ENCODE results near the gene MORF4L1. TPM values are rescaled to one million over a fixed set of nuclear protein-coding genes. Genes with fewer than 3 reads are reported as not detected.

Gene MORF4L1
- total RNA-seq, 4 donors from 2014 or later: 256 to 333 (median 316) TPM

DNA sequence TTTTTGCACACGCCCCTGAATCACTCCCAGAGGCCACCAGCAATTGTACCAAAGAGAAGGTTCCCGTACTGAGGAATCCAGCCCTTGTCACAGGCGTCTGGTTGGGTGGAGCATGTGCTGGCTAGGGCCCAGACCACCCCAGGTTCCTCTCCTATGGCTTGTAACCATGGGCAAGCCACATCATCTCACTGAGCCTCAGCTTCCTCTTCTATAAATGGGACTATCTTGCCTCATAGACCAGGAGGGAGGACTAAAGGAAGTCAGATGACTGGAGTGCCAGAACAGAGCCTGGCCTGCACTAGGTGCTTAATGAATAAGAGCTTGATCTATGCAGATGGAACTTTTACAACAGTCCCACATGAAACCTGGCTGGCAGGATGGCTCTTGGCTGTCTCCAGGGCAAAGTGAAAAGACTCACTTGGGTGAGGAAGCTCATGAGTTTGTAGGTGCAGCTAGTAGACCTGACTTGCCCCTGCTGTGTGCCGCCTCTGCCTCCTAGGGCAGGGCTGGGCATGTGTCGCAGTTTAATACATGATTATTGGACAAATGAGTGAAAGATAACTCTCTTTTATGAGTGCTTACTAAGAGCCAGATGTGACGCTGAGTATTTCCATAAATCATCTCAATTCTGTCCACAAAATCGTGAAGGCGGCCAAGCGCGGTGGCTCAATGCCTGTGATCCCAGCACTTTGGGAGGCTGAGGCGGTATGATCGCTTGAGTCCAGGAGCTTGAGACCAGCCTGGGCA is 42.8 kb downstream of the MORF4L1 start:
- 71 to 75% methylated on average over 12 of the region's 12 CpGs for WGBS, 2 donors
- peak overlapping the region; percentile 28 to 80 (median 61) for H3K27ac ChIP-seq
- no peaks in the 10 kb centered on the region for H3K9me3 ChIP-seq
- peaks cover 0 to 67% (median 0%) of the 10 kb centered on the region in 3 donors for H3K36me3 ChIP-seq
- DNase-seq (ENCODE audit: low spot score in 2 of 2): peak in 1 of 2 donors; percentile 47
- H3K4me3 ChIP-seq: no peak overlapping the region
- peak; percentile 52 to 78 for TF ChIP-seq EP300 (IDR thresholded peaks at IDR 0.05)
- TF ChIP-seq, protein P1, sequence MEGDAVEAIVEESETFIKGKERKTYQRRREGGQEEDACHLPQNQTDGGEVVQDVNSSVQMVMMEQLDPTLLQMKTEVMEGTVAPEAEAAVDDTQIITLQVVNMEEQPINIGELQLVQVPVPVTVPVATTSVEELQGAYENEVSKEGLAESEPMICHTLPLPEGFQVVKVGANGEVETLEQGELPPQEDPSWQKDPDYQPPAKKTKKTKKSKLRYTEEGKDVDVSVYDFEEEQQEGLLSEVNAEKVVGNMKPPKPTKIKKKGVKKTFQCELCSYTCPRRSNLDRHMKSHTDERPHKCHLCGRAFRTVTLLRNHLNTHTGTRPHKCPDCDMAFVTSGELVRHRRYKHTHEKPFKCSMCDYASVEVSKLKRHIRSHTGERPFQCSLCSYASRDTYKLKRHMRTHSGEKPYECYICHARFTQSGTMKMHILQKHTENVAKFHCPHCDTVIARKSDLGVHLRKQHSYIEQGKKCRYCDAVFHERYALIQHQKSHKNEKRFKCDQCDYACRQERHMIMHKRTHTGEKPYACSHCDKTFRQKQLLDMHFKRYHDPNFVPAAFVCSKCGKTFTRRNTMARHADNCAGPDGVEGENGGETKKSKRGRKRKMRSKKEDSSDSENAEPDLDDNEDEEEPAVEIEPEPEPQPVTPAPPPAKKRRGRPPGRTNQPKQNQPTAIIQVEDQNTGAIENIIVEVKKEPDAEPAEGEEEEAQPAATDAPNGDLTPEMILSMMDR (IDR thresholded peaks at IDR 0.05): no peak
- H3K4me1 ChIP-seq: peaks cover 0 to 61% (median 19%) of the 10 kb centered on the region in 4 donors
- H3K27me3 ChIP-seq: no peaks in the 10 kb centered on the region

DNA sequence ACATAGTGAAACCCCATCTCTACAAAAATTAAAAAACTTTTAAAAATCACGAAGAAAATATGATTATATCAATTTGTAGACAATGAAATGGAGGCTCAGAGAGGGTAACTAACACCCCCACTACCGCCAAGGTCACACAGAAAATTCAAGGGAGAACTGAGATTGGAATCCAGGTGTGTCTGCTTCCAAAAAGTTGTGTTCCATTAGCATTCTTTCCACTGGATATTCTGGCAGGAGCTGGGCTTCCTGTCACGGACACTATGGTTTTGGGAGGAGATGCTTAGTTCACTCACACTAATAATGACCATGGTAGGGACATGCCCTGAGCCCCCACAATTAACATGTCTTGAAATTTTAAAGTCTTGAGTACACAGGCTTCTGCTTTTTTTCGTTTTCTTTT is 43.4 kb downstream of the MORF4L1 start:
- H3K9me3 ChIP-seq: no peaks in the 10 kb centered on the region
- no peak overlapping the region for H3K4me3 ChIP-seq
- no peaks in the 10 kb centered on the region for H3K27me3 ChIP-seq
- TF ChIP-seq EP300 (IDR thresholded peaks at IDR 0.05): no peak
- TF ChIP-seq POLR2A (IDR thresholded peaks at IDR 0.05): no peak
- TF ChIP-seq, protein P1 (IDR thresholded peaks at IDR 0.05): no peak
- WGBS, 2 donors: 73 to 78% methylated on average over 4 of the region's 4 CpGs
- peaks cover 0 to 56% (median 19%) of the 10 kb centered on the region in 4 donors for H3K4me1 ChIP-seq
- DNase-seq (ENCODE audit: low spot score in 2 of 2): no peak
- peak overlapping the region; percentile 28 to 80 (median 61) for H3K27ac ChIP-seq
- peaks cover 0 to 69% (median 0%) of the 10 kb centered on the region in 3 donors for H3K36me3 ChIP-seq

DNA sequence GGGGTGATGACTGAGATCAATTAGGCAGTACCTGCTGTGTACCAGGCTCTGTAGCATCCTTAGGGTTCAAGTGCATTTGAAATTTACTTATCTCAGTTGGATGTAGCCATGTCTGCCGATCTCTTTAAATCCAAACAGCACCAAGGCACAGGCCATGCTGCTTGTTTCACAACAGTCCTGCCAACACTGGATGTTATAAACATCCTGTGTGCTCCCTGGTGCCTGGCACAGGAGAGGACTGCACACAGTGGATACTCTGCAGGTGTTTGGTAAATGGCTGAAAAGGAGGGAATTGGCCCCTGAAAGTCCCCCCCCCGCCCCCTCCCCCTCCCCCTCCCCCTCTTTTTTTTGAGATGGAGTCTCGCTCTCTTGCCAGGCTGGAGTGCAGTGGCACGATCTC is 45.2 kb downstream of the MORF4L1 start:
- Histone ChIP-seq H3K4me1 (peaks cover 0 to 52% (median 19%) of the 10 kb centered on the region in 4 donors), H3K9me3 (no peaks in the 10 kb centered on the region), H3K36me3 (peaks cover 6 to 69% (median 12%) of the 10 kb centered on the region in 3 donors), H3K27ac (peak overlapping the region in 2 of 4 donors; percentile 42 to 80), H3K4me3 (no peak overlapping the region), H3K27me3 (no peaks in the 10 kb centered on the region)
- no peak for DNase-seq (ENCODE audit: low spot score in 2 of 2)
- 78 to 89% methylated on average over 4 of the region's 4 CpGs for WGBS, 2 donors
- TF ChIP-seq POLR2A (IDR thresholded peaks at IDR 0.05) (no peak), EP300 (IDR thresholded peaks at IDR 0.05) (no peak)
- TF ChIP-seq, protein P1 (IDR thresholded peaks at IDR 0.05): no peak

DNA sequence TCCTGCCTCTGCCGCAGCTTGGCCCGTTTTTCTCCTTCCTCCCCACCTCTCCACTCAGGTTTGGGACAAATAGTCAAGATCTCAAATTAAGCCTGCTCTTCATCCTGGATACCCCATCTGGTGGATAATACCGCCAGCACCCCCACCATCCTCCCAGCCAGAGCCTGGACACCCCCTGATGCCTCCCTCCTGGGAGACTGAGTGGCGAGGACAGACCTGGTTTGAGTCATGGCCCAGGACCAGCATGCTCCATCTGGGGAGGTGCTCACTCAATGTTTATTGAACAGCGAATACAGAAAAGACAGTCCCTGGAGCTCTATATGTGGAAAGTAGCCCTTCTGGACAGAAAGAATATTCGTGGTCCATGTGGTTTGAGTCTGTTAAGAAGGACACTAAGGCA is 48.8 kb downstream of the MORF4L1 start:
- peaks cover 6 to 80% (median 12%) of the 10 kb centered on the region in 3 donors for H3K36me3 ChIP-seq
- peaks cover 0 to 16% (median 2%) of the 10 kb centered on the region in 4 donors for H3K4me1 ChIP-seq
- TF ChIP-seq POLR2A (IDR thresholded peaks at IDR 0.05) (no peak), EP300 (IDR thresholded peaks at IDR 0.05) (no peak)
- TF ChIP-seq, protein P1 (IDR thresholded peaks at IDR 0.05): no peak
- H3K27ac ChIP-seq: no peak overlapping the region
- no peaks in the 10 kb centered on the region for H3K9me3 ChIP-seq
- WGBS, 2 donors: 71 to 78% methylated on average over 6 of the region's 6 CpGs
- no peaks in the 10 kb centered on the region for H3K27me3 ChIP-seq
- no peak overlapping the region for H3K4me3 ChIP-seq
- DNase-seq (ENCODE audit: low spot score in 2 of 2): no peak

DNA sequence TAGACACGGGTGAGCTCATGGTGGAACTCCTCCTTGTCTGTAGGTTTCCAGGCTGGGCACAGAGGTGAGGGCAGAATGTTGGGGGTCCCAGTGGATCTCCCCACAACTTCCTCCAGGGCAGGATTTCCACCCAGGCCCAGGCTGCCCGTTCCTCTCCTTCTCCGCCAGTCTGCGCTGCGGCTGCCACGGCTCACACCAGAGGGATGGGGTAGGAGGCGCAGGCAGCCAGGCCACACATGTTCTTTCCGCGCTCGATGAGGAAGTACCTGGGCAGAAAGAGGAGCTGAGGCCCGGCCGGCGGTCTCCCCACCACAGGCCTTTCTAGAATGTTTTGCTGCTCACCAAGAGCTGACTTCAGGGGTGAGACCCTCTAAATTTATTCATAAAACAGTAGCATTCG is 49.2 kb downstream of the MORF4L1 start:
- H3K9me3 ChIP-seq: no peaks in the 10 kb centered on the region
- DNase-seq (ENCODE audit: low spot score in 2 of 2): peak in 1 of 2 donors; percentile 4
- peak overlapping the region in 1 of 4 donors; percentile 34 for H3K27ac ChIP-seq
- WGBS, 2 donors: 89 to 94% methylated on average over 12 to 14 of the region's 14 CpGs
- H3K27me3 ChIP-seq: no peaks in the 10 kb centered on the region
- H3K36me3 ChIP-seq: peaks cover 6 to 84% (median 12%) of the 10 kb centered on the region in 3 donors
- TF ChIP-seq EP300 (IDR thresholded peaks at IDR 0.05) (no peak), POLR2A (IDR thresholded peaks at IDR 0.05) (no peak)
- TF ChIP-seq, protein P1 (IDR thresholded peaks at IDR 0.05): no peak
- H3K4me3 ChIP-seq: no peak overlapping the region
- H3K4me1 ChIP-seq: peaks cover 0 to 12% (median 0%) of the 10 kb centered on the region in 4 donors

Measured in tibial nerve (tissue), 4 donors.